Fibroblast of skin of right biceps (primary cell): ENCODE results near the gene MVB12B.

Source experiments
- DNase-seq: peaks from one replicate; pipeline ENCODE4 v3.0.0-alpha.2; 2013

The MVB12B gene

GRCh38 chr9:126435105-126435504 lies 108.5 kb downstream of the MVB12B start:
- no peak for DNase-seq

- no peak for DNase-seq
Observed at GRCh38 chr9:126435626-126436025, 109.0 kb downstream of the MVB12B start.

GRCh38 chr9:126436545-126437267 lies 110.1 kb downstream of the MVB12B start:
- no peak for DNase-seq

- DNase-seq = no peak
Observed at GRCh38 chr9:126437268-126437666, 110.6 kb downstream of the MVB12B start.

- DNase-seq = no peak
Observed at GRCh38 chr9:126437701-126438100, 111.1 kb downstream of the MVB12B start.

- no peak for DNase-seq
Observed at GRCh38 chr9:126438741-126439401, 112.2 kb downstream of the MVB12B start.

GRCh38 chr9:126439402-126439765 lies 112.8 kb downstream of the MVB12B start:
- DNase-seq = peak; percentile 81

GRCh38 chr9:126439883-126440653 lies 113.4 kb downstream of the MVB12B start:
- DNase-seq = no peak

GRCh38 chr9:126440940-126441339 lies 114.3 kb downstream of the MVB12B start:
- DNase-seq = peak; percentile 84

GRCh38 chr9:126442636-126443035 lies 116.0 kb downstream of the MVB12B start:
- DNase-seq = no peak

- no peak for DNase-seq
Observed at GRCh38 chr9:126443144-126443543, 116.5 kb downstream of the MVB12B start.

GRCh38 chr9:126448136-126448535 lies 121.5 kb downstream of the MVB12B start:
- DNase-seq = no peak

- no peak for DNase-seq
Observed at GRCh38 chr9:126448865-126449577, 122.4 kb downstream of the MVB12B start.

- no peak for DNase-seq
Observed at GRCh38 chr9:126449725-126450667, 123.4 kb downstream of the MVB12B start.

GRCh38 chr9:126450668-126451205 lies 124.1 kb downstream of the MVB12B start:
- DNase-seq = no peak

GRCh38 chr9:126451316-126451885 lies 124.8 kb downstream of the MVB12B start:
- no peak for DNase-seq

- no peak for DNase-seq
Observed at GRCh38 chr9:126452106-126452505, 125.5 kb downstream of the MVB12B start.

- DNase-seq = no peak
Observed at GRCh38 chr9:126453156-126453963, 126.7 kb downstream of the MVB12B start.

GRCh38 chr9:126454215-126454614 lies 127.6 kb downstream of the MVB12B start:
- DNase-seq = no peak

- DNase-seq = no peak
Observed at GRCh38 chr9:126454795-126455194, 128.2 kb downstream of the MVB12B start.
